ENCODE measurements around the gene CCDC158.

DNA sequence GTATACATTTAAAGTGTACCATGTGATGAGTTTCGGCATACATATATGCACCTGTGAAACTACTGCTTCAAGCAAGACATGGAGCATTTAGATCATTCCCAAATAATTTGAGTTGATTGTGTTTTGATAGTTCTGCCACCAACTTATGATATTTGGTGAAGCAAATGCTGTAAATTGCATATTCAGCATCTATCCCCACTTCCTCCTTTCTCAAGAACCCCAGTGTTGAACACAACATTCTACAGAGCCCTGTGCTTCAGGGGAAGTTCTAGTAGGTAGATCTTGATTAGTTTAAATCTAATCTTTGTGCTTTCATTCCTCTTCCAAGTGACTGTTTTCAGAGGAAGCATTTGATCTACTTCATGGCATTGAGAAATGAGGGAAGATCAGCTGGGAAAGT lies 8.7 kb upstream of the CCDC158 start:
- TF ChIP-seq NFIC (IDR thresholded peaks at IDR 0.05), result no peak
- TF ChIP-seq YY1 (IDR thresholded peaks at IDR 0.05; ENCODE audit: low read depth), result no peak
